K562 (cell line): ENCODE data around the gene EVI2B. TPM values are rescaled to one million over a fixed set of nuclear protein-coding genes. Genes with fewer than 3 reads are reported as not detected.
A peak's percentile ranks its signal among the peaks of the same experiment; 100 is the strongest.

Experiments used
- ATAC-seq: fragments of 200-7000 bp; cut with Tn5 transposase; 3 replicates; pipeline ENCODE4 v1.9.1; 2020; ENCODE audit warnings: moderate library complexity
- BruUV-seq: library from RNA; stranded (reverse); fragments of 400-500 nt; replicated peaks from 2 replicates; lab custom pipeline; 2021; lab: Mats Ljungman, UMichigan
- CTCF ChIA-PET: fragments of 300-600 bp; formaldehyde crosslinking; extraction: SDS; loops from one replicate; lab custom pipeline; 2021; ENCODE audit warnings: low intra/inter-chr PET ratio; lab: Yijun Ruan, JAX
- POLR2A ChIA-PET: fragments of 300-600, 350-650 bp; sonication (Branson Sonifier 250); formaldehyde crosslinking; extraction: SDS; loops from one replicate; lab custom pipeline; 2021; ENCODE audit warnings: antibody characterized with exemption, inconsistent platforms; lab: Yijun Ruan, JAX
- DNase-seq, 4 experiments: peaks; one replicate each; pipeline versions ENCODE4 v3.0.0 to v3.0.0-alpha.2; 2011 to 2018; ENCODE audit warnings: low spot score in 3 of 4, mixed read lengths in 3 of 4; ENCODE audit errors: extremely low read depth in 1 of 4
- FAIRE-seq: peaks from 2 replicates; lab custom pipeline; 2011; peaks lifted over from hg19 to GRCh38; lab: Jason Lieb, UNC
- H2AFZ ChIP-seq: 2 replicates; pipeline ENCODE4 v1.6.0; 2011; ENCODE audit warnings: low read depth, low read length, control low read depth, inconsistent platforms
- H3K27ac ChIP-seq: fragments of 200-600 bp; 3 replicates; pipeline ENCODE4 v1.8.0; 2011; ENCODE audit warnings: low read depth, mild to moderate bottlenecking, control low read depth, inconsistent platforms, low read length, moderate library complexity, mixed read lengths; ENCODE audit errors: extremely low read depth
- H3K27me3 ChIP-seq, 2 experiments: fragments of 300-600 bp in 1 of 2; 2 replicates in 1 of 2; 3 replicates in 1 of 2; pipeline versions ENCODE4 v1.6.0 to v1.8.0; 2011; ENCODE audit warnings: inconsistent platforms in 2 of 2, low read length in 2 of 2, mild to moderate bottlenecking in 1 of 2, mixed read lengths in 1 of 2, moderate library complexity in 1 of 2; ENCODE audit not compliant: control insufficient read depth in 2 of 2, insufficient read depth in 2 of 2
- H3K36me3 ChIP-seq: fragments of 300-600 bp; 3 replicates; pipeline ENCODE4 v1.8.0; 2011; ENCODE audit warnings: mild to moderate bottlenecking, low read length, inconsistent platforms; ENCODE audit not compliant: control insufficient read depth, insufficient read depth
- H3K4me1 ChIP-seq, 2 experiments: fragments of 200-600 bp in 1 of 2; replicated peaks in 1 of 2; 2 replicates in 1 of 2; 3 replicates in 1 of 2; pipeline versions ENCODE4 v1.5.1 to v1.8.0; 2011; ENCODE audit warnings: inconsistent platforms in 2 of 2, low read length in 2 of 2, mild to moderate bottlenecking in 1 of 2, mixed read lengths in 1 of 2, moderate library complexity in 1 of 2; ENCODE audit not compliant: control insufficient read depth in 2 of 2, insufficient read depth in 2 of 2
- H3K4me2 ChIP-seq: 2 replicates; pipeline ENCODE4 v1.6.1; 2011; ENCODE audit warnings: low read length, control low read depth, inconsistent platforms, mixed read lengths; ENCODE audit not compliant: insufficient read depth
- H3K4me3 ChIP-seq: fragments of 200-600 bp; sonication (generic), shearing (Covaris generic); 2 replicates; pipeline ENCODE4 v1.5.1; 2016; ENCODE audit warnings: control low read depth, inconsistent platforms
- H3K79me2 ChIP-seq: fragments of 200-600 bp; 3 replicates; pipeline ENCODE4 v1.8.0; 2011; ENCODE audit warnings: low read length, inconsistent platforms; ENCODE audit not compliant: control insufficient read depth, insufficient read depth
- H3K9ac ChIP-seq, 2 experiments: 2 replicates each; pipeline versions ENCODE4 v1.6.0 to v1.6.1; 2011; ENCODE audit warnings: low read depth in 2 of 2, low read length in 2 of 2, control low read depth in 1 of 2, inconsistent platforms in 1 of 2, mild to moderate bottlenecking in 1 of 2, mixed read lengths in 1 of 2; ENCODE audit not compliant: insufficient read depth in 1 of 2
- H3K9me1 ChIP-seq: one replicate; pipeline ENCODE4 v1.6.0; 2011; ENCODE audit warnings: inconsistent platforms, mild to moderate bottlenecking, low read length, moderate library complexity; ENCODE audit not compliant: control insufficient read depth, insufficient read depth
- H3K9me3 ChIP-seq: replicated peaks from 2 replicates; pipeline ENCODE4 v1.5.1; 2011; ENCODE audit warnings: low read depth, low read length, inconsistent platforms; ENCODE audit not compliant: control insufficient read depth, insufficient read depth
- H4K20me1 ChIP-seq: replicated peaks from 2 replicates; pipeline ENCODE4 v1.6.1; 2011; ENCODE audit warnings: low read length, inconsistent platforms, mixed read lengths; ENCODE audit not compliant: control insufficient read depth, insufficient read depth
- CBX3 ChIP-seq, 2 experiments: IDR thresholded peaks; 1 replicate in 1 of 2; 2 replicates in 1 of 2; pipeline ENCODE4 v1.6.1; 2012; ENCODE audit warnings: inconsistent platforms in 2 of 2, low read length in 2 of 2, borderline replicate concordance in 1 of 2, control low read depth in 1 of 2
- DPF2 ChIP-seq: fragments of 450-650 bp; IDR thresholded peaks from 2 replicates; pipeline ENCODE4 v1.6.1; 2016
- FOXM1 ChIP-seq, 2 experiments: fragments of 450-650 bp in 1 of 2; sonication (generic) in 1 of 2; formaldehyde crosslinking in 1 of 2; IDR thresholded peaks; 2 replicates each; pipeline versions ENCODE4 v1.6.1 to v1.9.0; 2017 to 2022; ENCODE audit warnings: low read depth in 2 of 2, mild to moderate bottlenecking in 2 of 2, missing genetic modification reagents in 1 of 2, moderate library complexity in 1 of 2
- FOXP1 ChIP-seq: sonication (generic); formaldehyde crosslinking; IDR thresholded peaks from 2 replicates; pipeline ENCODE4 v1.8.0; 2022; ENCODE audit warnings: mild to moderate bottlenecking, missing genetic modification reagents
- MAFK ChIP-seq: IDR thresholded peaks from 2 replicates; pipeline ENCODE4 v1.6.1; 2011; ENCODE audit warnings: low read length, improper control_type of control experiment
- MEF2A ChIP-seq: IDR thresholded peaks from 2 replicates; pipeline ENCODE4 v1.6.1; 2011; ENCODE audit warnings: low read depth, mild to moderate bottlenecking, low read length, moderate library complexity; ENCODE audit not compliant: control insufficient read depth
- POLR2AphosphoS5 ChIP-seq: IDR thresholded peaks from 2 replicates; pipeline ENCODE4 v1.6.1; 2011; ENCODE audit warnings: mild to moderate bottlenecking, low read depth, low read length, moderate library complexity; ENCODE audit not compliant: control insufficient read depth, insufficient read depth
- RNF2 ChIP-seq: sonication (generic); IDR thresholded peaks from 2 replicates; pipeline ENCODE4 v1.6.1; 2016
- ZNF695 ChIP-seq: fragments of 450-650 bp; formaldehyde crosslinking; IDR thresholded peaks from 2 replicates; pipeline ENCODE4 v1.4.0; 2020; ENCODE audit warnings: mild to moderate bottlenecking, moderate library complexity
- ZNF77 ChIP-seq: fragments of 250-450 bp; sonication (Bioruptor Pico); IDR thresholded peaks from 2 replicates; pipeline ENCODE4 v1.5.0; 2020
- WGBS: fragments of 100-300 bp; shearing (Covaris generic); methylation state at CpG from one replicate; pipeline ENCODE4 v1.1.6; 2016; ENCODE audit warnings: low coverage, mixed read lengths; ENCODE audit not compliant: insufficient coverage; ENCODE audit errors: missing lambda C conversion rate; 5-methylcytosine and 5-hydroxymethylcytosine counted together
- in situ Hi-C: fragments of 300-500 bp; cut with MboI; formaldehyde crosslinking; loops from 4 replicates; pipeline ENCODE4 v1.15.0; 2018; ENCODE audit warnings: inconsistent platforms, mixed read lengths
- intact Hi-C: fragments of 100-400 bp; cut with micrococcal nuclease; formaldehyde crosslinking; loops from 2 replicates; pipeline ENCODE4 v1.14.2; 2022
- polyA plus RNA-seq, 8 experiments: library from polyadenylated mRNA; depleted of rRNA in 4 of 8; stranded (reverse) in 5 of 8; unstranded in 3 of 8; fragments of >200 nt; fragmentation: Nextera tagmentation in 2 of 8; fragmentation: Illumina TruSeq in 1 of 8; extraction: Ambion mirVana in 2 of 8; extraction: Trizol in 1 of 8; gene quantifications; 2 replicates each; pipeline versions ENCODE4 v1.2.1 to v1.2.3, GENCODE V29; 2011 to 2014; ENCODE audit warnings: inconsistent platforms in 1 of 8, missing spikeins in 1 of 8
- total RNA-seq, 7 experiments: library from RNA; depleted of rRNA in 6 of 7; stranded (reverse); fragments of >200 nt in 6 of 7; fragmentation: Illumina TruSeq in 2 of 7; extraction: Trizol in 2 of 7; gene quantifications; 2 replicates each; pipeline versions ENCODE4 v1.2.1 to v1.2.3, GENCODE V29; 2011 to 2021; ENCODE audit warnings: low replicate concordance in 1 of 7
- TF ChIP-seq, protein P1 (sequence below): sonication (generic); formaldehyde crosslinking; IDR thresholded peaks from 2 replicates; pipeline ENCODE4 v1.8.0; 2022; ENCODE audit warnings: mild to moderate bottlenecking, missing genetic modification reagents
- TF ChIP-seq, protein P2 (sequence below): IDR thresholded peaks from 2 replicates; pipeline ENCODE4 v1.6.1; 2012; ENCODE audit warnings: low read depth, low read length, improper control_type of control experiment, borderline replicate concordance
- TF ChIP-seq, protein P3 (sequence below), 2 experiments: IDR thresholded peaks; 2 replicates each; pipeline ENCODE4 v1.6.1; 2011; ENCODE audit warnings: borderline replicate concordance in 1 of 2, control low read depth in 1 of 2, low read depth in 1 of 2, low read length in 1 of 2, mild to moderate bottlenecking in 1 of 2, mixed read lengths in 1 of 2, moderate library complexity in 1 of 2; ENCODE audit not compliant: insufficient read depth in 1 of 2, insufficient read length in 1 of 2, poor library complexity in 1 of 2, severe bottlenecking in 1 of 2; ENCODE audit errors: extremely low read depth in 1 of 2

Gene EVI2B
- total and polyA plus RNA-seq, 9 of the 15 experiments (the other 6 are each of a cell fraction or from before 2014, with no cell fraction given), result 0.54 to 8.0 (median 2.5) TPM

DNA sequence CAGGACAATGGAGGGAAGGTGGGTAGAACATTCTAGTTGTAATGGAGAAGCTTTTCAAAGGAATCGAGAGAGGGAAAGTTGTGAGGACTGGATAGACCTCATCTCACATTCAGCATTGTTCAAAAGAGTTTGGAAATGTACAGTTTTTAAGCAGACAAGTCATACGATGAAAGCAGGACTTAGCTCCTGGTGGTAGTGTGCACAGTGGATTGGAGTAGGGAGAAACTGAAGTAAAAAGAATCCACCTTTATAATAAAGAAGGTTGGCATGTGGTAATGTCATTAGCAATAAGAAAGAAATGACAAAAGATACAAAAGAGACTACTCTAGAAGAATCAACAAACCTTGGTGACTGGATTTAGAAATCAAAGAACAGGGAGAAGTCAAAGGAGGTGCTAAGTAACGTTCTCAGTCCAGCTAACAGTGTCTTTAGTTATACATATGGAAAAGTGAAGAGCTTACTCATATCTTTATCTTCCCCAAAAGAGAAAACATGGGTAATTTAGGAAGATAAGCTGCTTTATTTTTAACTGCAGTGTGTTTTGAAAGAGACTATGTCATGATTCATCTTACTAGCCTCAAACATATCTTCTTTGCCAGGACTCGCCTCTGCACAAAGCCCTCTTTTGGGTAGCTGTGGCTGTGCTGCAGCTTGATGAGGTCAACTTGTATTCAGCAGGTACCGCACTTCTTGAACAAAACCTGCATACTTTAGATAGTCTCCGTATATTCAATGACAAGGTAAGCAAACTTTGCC is 26.2 kb upstream of the EVI2B start:
- DNase-seq (peak; percentile 37 to 85 (median 55)), FAIRE-seq (peak; percentile 97), ATAC-seq (peak; percentile 94)
- WGBS, result 4% methylated on average over 6 of the region's 6 CpGs
- Histone ChIP-seq H3K36me3 (peaks cover 39% of the 10 kb centered on the region; the same call in 2 of the 3 replicates), H3K4me2 (no peak overlapping the region), H4K20me1 (peaks cover 4% of the 10 kb centered on the region; the same call in 1 of the 2 replicates), H3K9me3 (no peaks in the 10 kb centered on the region), H3K27ac (peak overlapping the region; percentile 23; the same call in 2 of the 3 replicates), H3K4me1 (peaks cover 0 to 12% of the 10 kb centered on the region in 2 experiments; a peak in 3 of 5 replicates), H3K79me2 (no peaks in the 10 kb centered on the region), H2AFZ (no peak overlapping the region), H3K27me3 (no peaks in the 10 kb centered on the region), H3K9me1 (no peaks in the 10 kb centered on the region), H3K9ac (no peak overlapping the region), H3K4me3 (no peak overlapping the region)
- ChIA-PET POLR2A (interaction anchor here (0.6 to 1.7 kb wide), 7 partner anchors 9 to 117 kb away, joined by 3 to 5 read pairs (median 3); partner anchors contain the start of gene EVI2B), CTCF (no interaction called here)
- intact Hi-C loops, result loop anchor here (10.0 kb wide), 1 partner anchor 515 kb away; the partner anchor contains the start of gene CRLF3
- BruUV-seq, result TSS peak; percentile 23
- in situ Hi-C loops, result no loop called here
- TF ChIP-seq POLR2AphosphoS5, result peak; percentile 70; the same call in 1 of the 2 replicates
- TF ChIP-seq CBX3 (IDR thresholded peaks at IDR 0.05; ENCODE audit: borderline replicate concordance in 1 of 2, low read length in 2 of 2), result peak in 1 of 2 experiments; percentile 19; a peak in 1 of 3 replicates
- TF ChIP-seq, protein P1, sequence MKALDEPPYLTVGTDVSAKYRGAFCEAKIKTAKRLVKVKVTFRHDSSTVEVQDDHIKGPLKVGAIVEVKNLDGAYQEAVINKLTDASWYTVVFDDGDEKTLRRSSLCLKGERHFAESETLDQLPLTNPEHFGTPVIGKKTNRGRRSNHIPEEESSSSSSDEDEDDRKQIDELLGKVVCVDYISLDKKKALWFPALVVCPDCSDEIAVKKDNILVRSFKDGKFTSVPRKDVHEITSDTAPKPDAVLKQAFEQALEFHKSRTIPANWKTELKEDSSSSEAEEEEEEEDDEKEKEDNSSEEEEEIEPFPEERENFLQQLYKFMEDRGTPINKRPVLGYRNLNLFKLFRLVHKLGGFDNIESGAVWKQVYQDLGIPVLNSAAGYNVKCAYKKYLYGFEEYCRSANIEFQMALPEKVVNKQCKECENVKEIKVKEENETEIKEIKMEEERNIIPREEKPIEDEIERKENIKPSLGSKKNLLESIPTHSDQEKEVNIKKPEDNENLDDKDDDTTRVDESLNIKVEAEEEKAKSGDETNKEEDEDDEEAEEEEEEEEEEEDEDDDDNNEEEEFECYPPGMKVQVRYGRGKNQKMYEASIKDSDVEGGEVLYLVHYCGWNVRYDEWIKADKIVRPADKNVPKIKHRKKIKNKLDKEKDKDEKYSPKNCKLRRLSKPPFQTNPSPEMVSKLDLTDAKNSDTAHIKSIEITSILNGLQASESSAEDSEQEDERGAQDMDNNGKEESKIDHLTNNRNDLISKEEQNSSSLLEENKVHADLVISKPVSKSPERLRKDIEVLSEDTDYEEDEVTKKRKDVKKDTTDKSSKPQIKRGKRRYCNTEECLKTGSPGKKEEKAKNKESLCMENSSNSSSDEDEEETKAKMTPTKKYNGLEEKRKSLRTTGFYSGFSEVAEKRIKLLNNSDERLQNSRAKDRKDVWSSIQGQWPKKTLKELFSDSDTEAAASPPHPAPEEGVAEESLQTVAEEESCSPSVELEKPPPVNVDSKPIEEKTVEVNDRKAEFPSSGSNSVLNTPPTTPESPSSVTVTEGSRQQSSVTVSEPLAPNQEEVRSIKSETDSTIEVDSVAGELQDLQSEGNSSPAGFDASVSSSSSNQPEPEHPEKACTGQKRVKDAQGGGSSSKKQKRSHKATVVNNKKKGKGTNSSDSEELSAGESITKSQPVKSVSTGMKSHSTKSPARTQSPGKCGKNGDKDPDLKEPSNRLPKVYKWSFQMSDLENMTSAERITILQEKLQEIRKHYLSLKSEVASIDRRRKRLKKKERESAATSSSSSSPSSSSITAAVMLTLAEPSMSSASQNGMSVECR (CRISPR knock-in tag), result no peak
- peak; percentile 27; the same call in 1 of the 2 replicates for TF ChIP-seq MAFK
- peak; percentile 94 for TF ChIP-seq MEF2A
- no peak for TF ChIP-seq ZNF695 (CRISPR knock-in tag)
- peak; percentile 74; the same call in 1 of the 2 replicates for TF ChIP-seq FOXM1 (IDR thresholded peaks at IDR 0.05; ENCODE audit: low read depth)
- TF ChIP-seq FOXM1 (CRISPR knock-in tag; IDR thresholded peaks at IDR 0.05; ENCODE audit: low read depth), result no peak
- TF ChIP-seq RNF2, result no peak
- TF ChIP-seq, protein P2, sequence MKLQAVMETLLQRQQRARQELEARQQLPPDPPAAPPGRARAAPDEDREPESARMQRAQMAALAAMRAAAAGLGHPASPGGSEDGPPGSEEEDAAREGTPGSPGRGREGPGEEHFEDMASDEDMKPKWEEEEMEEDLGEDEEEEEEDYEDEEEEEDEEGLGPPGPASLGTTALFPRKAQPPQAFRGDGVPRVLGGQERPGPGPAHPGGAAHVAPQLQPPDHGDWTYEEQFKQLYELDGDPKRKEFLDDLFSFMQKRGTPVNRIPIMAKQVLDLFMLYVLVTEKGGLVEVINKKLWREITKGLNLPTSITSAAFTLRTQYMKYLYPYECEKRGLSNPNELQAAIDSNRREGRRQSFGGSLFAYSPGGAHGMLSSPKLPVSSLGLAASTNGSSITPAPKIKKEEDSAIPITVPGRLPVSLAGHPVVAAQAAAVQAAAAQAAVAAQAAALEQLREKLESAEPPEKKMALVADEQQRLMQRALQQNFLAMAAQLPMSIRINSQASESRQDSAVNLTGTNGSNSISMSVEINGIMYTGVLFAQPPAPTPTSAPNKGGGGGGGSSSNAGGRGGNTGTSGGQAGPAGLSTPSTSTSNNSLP, result peak; percentile 83
- peak; percentile 95 for TF ChIP-seq DPF2
- TF ChIP-seq FOXP1 (CRISPR knock-in tag), result no peak
- TF ChIP-seq ZNF77, result no peak
- TF ChIP-seq, protein P3, sequence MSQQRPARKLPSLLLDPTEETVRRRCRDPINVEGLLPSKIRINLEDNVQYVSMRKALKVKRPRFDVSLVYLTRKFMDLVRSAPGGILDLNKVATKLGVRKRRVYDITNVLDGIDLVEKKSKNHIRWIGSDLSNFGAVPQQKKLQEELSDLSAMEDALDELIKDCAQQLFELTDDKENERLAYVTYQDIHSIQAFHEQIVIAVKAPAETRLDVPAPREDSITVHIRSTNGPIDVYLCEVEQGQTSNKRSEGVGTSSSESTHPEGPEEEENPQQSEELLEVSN (IDR thresholded peaks at IDR 0.05; ENCODE audit: borderline replicate concordance in 1 of 2, extremely low read depth in 1 of 2, insufficient read depth in 1 of 2, insufficient read length in 1 of 2, low read depth in 1 of 2, low read length in 1 of 2, poor library complexity in 1 of 2, severe bottlenecking in 1 of 2), result no peak
